HFF-Myc (cell line): ENCODE data around the gene MYBPC3.
"Not testable (repeated sequence)": the region's sequence is repeated elsewhere in the genome, so short reads cannot be mapped to it uniquely, and the experiment has no call there.

ENCODE experiments used
- DNase-seq: peaks from one replicate; pipeline ENCODE4 v3.0.0-alpha.2; 2011; ENCODE audit warnings: low read depth; ENCODE audit errors: extremely low read depth
- H3K4me3 ChIP-seq: replicated peaks from 2 replicates; pipeline ENCODE4 v1.5.1; 2011; ENCODE audit warnings: low read depth, mild to moderate bottlenecking, control low read depth, low read length
- CTCF ChIP-seq: IDR thresholded peaks from 2 replicates; pipeline ENCODE4 v1.5.1; 2012; ENCODE audit warnings: mild to moderate bottlenecking, low read depth, low read length, control low read depth; ENCODE audit errors: missing control alignments

MYBPC3 gene

GRCh38 chr11:47324520-47324919 lies 28.0 kb downstream of the MYBPC3 start:
- H3K4me3 ChIP-seq, result no peak overlapping the region
- no peak for DNase-seq
- TF ChIP-seq CTCF, result no peak

GRCh38 chr11:47318166-47318565 lies 34.3 kb downstream of the MYBPC3 start:
- no peak overlapping the region for H3K4me3 ChIP-seq
- DNase-seq, result no peak
- no peak for TF ChIP-seq CTCF

GRCh38 chr11:47317064-47317828 lies 35.3 kb downstream of the MYBPC3 start:
- no peak overlapping the region for H3K4me3 ChIP-seq
- no peak for DNase-seq
- no peak for TF ChIP-seq CTCF

GRCh38 chr11:47316501-47316900 lies 36.0 kb downstream of the MYBPC3 start:
- not testable (repeated sequence) for H3K4me3 ChIP-seq, DNase-seq

- no peak for DNase-seq
- TF ChIP-seq CTCF, result no peak
- H3K4me3 ChIP-seq, result no peak overlapping the region
These were observed 37.5 kb downstream of the MYBPC3 start for GRCh38 chr11:47314992-47315391.

- DNase-seq, result no peak
- H3K4me3 ChIP-seq, result no peak overlapping the region
- TF ChIP-seq CTCF, result no peak
These were observed 44.3 kb downstream of the MYBPC3 start for GRCh38 chr11:47308050-47308823.

- H3K4me3 ChIP-seq, result no peak overlapping the region
- no peak for DNase-seq
- TF ChIP-seq CTCF, result no peak
These were observed 46.0 kb downstream of the MYBPC3 start for GRCh38 chr11:47306484-47306844.
